ENCODE results near the gene ELOVL5.

The ELOVL5 gene

GRCh38 chr6:53342217-53342616, 6.5 kb downstream of the ELOVL5 start:
- no peak overlapping the region for H3K4me3 ChIP-seq (ENCODE audit: low read length)
- TF ChIP-seq CTCF (IDR thresholded peaks at IDR 0.05; ENCODE audit: insufficient read depth, low read depth, low read length, missing control alignments), result no peak
- no peak for DNase-seq (ENCODE audit: low read depth)

- H3K4me3 ChIP-seq (ENCODE audit: low read length), result no peak overlapping the region
- DNase-seq (ENCODE audit: low read depth), result peak; percentile 59
- TF ChIP-seq CTCF (IDR thresholded peaks at IDR 0.05; ENCODE audit: insufficient read depth, low read depth, low read length, missing control alignments), result no peak
Observed at GRCh38 chr6:53340536-53340935, 8.2 kb downstream of the ELOVL5 start.

GRCh38 chr6:53339424-53339823, 9.3 kb downstream of the ELOVL5 start:
- no peak overlapping the region for H3K4me3 ChIP-seq (ENCODE audit: low read length)
- DNase-seq (ENCODE audit: low read depth), result no peak
- no peak for TF ChIP-seq CTCF (IDR thresholded peaks at IDR 0.05; ENCODE audit: insufficient read depth, low read depth, low read length, missing control alignments)

GRCh38 chr6:53338304-53338703, 10.4 kb downstream of the ELOVL5 start:
- TF ChIP-seq CTCF (IDR thresholded peaks at IDR 0.05; ENCODE audit: insufficient read depth, low read depth, low read length, missing control alignments), result no peak
- no peak overlapping the region for H3K4me3 ChIP-seq (ENCODE audit: low read length)
- no peak for DNase-seq (ENCODE audit: low read depth)

- DNase-seq (ENCODE audit: low read depth), result no peak
- TF ChIP-seq CTCF (IDR thresholded peaks at IDR 0.05; ENCODE audit: insufficient read depth, low read depth, low read length, missing control alignments), result no peak
Observed at GRCh38 chr6:53336070-53336469, 12.7 kb downstream of the ELOVL5 start.

GRCh38 chr6:53335224-53335994, 13.3 kb downstream of the ELOVL5 start:
- no peak overlapping the region for H3K4me3 ChIP-seq (ENCODE audit: low read length)
- no peak for TF ChIP-seq CTCF (IDR thresholded peaks at IDR 0.05; ENCODE audit: insufficient read depth, low read depth, low read length, missing control alignments)
- DNase-seq (ENCODE audit: low read depth), result peak; percentile 26

More at GRCh38 chr6:53336070-53336469, 12.7 kb downstream of the ELOVL5 start:
- H3K4me3 ChIP-seq (ENCODE audit: low read length), result no peak overlapping the region

Data from epithelial cell of esophagus (primary cell).